Suprapubic skin (tissue), 4 donors: Measurements from ENCODE around the gene GRAMD1A. TPM values are rescaled to one million over a fixed set of nuclear protein-coding genes. Genes with fewer than 3 reads are reported as not detected.

Experiments used
- DNase-seq, 2 donors: peaks; one replicate each; pipeline ENCODE4 v3.0.0-alpha.2; 2019; ENCODE audit warnings: low spot score in 2 of 2
- H3K27ac ChIP-seq: fragments of 200-600 bp; sonication (generic); one replicate; pipeline ENCODE4 v1.5.1; 2019
- H3K27me3 ChIP-seq: fragments of 200-600 bp; sonication (generic); one replicate; pipeline ENCODE4 v1.5.1; 2019
- H3K36me3 ChIP-seq: fragments of 200-600 bp; sonication (generic); one replicate; pipeline ENCODE4 v1.5.1; 2019
- H3K4me1 ChIP-seq: fragments of 200-600 bp; sonication (generic); one replicate; pipeline ENCODE4 v1.5.1; 2019
- H3K4me3 ChIP-seq: fragments of 200-600 bp; sonication (generic); one replicate; pipeline ENCODE4 v1.5.1; 2019; ENCODE audit warnings: mild to moderate bottlenecking
- H3K9me3 ChIP-seq: fragments of 200-600 bp; sonication (generic); one replicate; pipeline ENCODE4 v1.5.1; 2019
- EP300 ChIP-seq: sonication (generic); formaldehyde crosslinking; IDR thresholded peaks from one replicate; pipeline ENCODE4 v1.6.1; 2017; ENCODE audit warnings: antibody characterized with exemption
- POLR2A ChIP-seq, 2 donors: fragments of 450-650 bp; IDR thresholded peaks; one replicate each; pipeline ENCODE4 v1.6.1; 2017; ENCODE audit warnings: antibody characterized with exemption in 2 of 2, mild to moderate bottlenecking in 2 of 2, moderate library complexity in 2 of 2
- POLR2AphosphoS5 ChIP-seq, 3 donors: sonication (generic); formaldehyde crosslinking; IDR thresholded peaks; one replicate each; pipeline ENCODE4 v1.6.1; 2017; ENCODE audit warnings: antibody characterized with exemption in 3 of 3
- WGBS: methylation state at CpG from one replicate; pipeline ENCODE4 v1.1.5; 2018; 5-methylcytosine and 5-hydroxymethylcytosine counted together
- total RNA-seq, 4 donors: library from RNA; depleted of rRNA; stranded (reverse); fragments of >200 nt; gene quantifications; one replicate each; pipeline ENCODE4 v1.1.0, GENCODE V29; 2016
- TF ChIP-seq, protein P1 (sequence below), 2 donors: fragments of 200-600 bp in 1 of 2; fragments of 450-650 bp in 1 of 2; sonication (generic) in 1 of 2; IDR thresholded peaks; one replicate each; pipeline ENCODE4 v1.5.1; 2016 to 2019; ENCODE audit warnings: antibody characterized with exemption in 2 of 2, mild to moderate bottlenecking in 1 of 2, moderate library complexity in 1 of 2

Gene GRAMD1A
- total RNA-seq, 4 donors from 2014 or later = 16.3 to 38.7 (median 20.8) TPM

DNA sequence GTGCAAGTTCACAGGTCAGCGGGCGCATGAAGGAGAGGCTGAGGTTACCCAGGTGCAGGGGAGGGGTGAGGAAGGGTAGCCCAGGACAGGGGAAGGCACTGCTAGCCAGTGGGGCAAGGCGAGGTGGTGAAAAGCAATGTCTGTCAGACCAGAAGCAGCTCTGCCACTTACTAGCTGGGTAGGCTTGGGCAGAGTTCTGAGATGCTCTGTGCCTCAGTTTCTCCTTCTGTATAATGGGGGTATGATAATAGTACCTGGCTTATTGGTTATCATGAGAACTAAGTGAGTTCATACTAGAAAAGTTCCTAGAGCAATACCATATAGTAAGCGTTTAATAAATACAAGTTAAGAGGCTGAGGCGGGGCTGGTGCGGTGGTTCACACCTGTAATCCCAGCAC lies 15.8 kb downstream of the GRAMD1A start:
- Histone ChIP-seq H3K36me3 (peaks cover 75% of the 10 kb centered on the region), H3K27ac (no peak overlapping the region), H3K4me1 (peaks cover 14% of the 10 kb centered on the region), H3K9me3 (no peaks in the 10 kb centered on the region), H3K27me3 (no peaks in the 10 kb centered on the region), H3K4me3 (no peak overlapping the region)
- no peak for DNase-seq
- TF ChIP-seq POLR2A (IDR thresholded peaks at IDR 0.05) (no peak), POLR2AphosphoS5 (IDR thresholded peaks at IDR 0.05) (no peak), EP300 (no peak)
- TF ChIP-seq, protein P1, sequence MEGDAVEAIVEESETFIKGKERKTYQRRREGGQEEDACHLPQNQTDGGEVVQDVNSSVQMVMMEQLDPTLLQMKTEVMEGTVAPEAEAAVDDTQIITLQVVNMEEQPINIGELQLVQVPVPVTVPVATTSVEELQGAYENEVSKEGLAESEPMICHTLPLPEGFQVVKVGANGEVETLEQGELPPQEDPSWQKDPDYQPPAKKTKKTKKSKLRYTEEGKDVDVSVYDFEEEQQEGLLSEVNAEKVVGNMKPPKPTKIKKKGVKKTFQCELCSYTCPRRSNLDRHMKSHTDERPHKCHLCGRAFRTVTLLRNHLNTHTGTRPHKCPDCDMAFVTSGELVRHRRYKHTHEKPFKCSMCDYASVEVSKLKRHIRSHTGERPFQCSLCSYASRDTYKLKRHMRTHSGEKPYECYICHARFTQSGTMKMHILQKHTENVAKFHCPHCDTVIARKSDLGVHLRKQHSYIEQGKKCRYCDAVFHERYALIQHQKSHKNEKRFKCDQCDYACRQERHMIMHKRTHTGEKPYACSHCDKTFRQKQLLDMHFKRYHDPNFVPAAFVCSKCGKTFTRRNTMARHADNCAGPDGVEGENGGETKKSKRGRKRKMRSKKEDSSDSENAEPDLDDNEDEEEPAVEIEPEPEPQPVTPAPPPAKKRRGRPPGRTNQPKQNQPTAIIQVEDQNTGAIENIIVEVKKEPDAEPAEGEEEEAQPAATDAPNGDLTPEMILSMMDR (IDR thresholded peaks at IDR 0.05) = no peak
- 99% methylated on average over 6 of the region's 6 CpGs for WGBS

DNA sequence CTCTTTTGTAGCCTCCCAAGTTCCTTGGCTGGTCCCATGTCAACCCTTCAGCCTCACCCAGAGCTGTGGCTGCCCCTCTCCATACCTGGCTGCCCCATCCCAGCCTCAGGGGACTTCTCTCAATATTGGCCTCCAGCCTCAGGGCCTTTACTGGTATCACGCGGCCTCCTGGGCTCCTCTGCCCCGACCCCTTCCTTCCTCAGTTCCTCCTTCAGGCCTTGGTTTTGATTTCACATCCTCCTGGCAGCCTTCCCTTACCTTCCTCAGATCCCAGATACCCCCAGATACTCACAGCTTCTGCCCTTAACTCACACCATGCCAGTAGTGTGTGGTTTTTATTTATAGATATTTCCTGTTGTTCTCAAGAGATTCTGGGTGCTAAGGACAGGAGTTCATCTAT lies 17.4 kb downstream of the GRAMD1A start:
- peaks cover 76% of the 10 kb centered on the region for H3K36me3 ChIP-seq
- peaks cover 11% of the 10 kb centered on the region for H3K4me1 ChIP-seq
- H3K4me3 ChIP-seq = no peak overlapping the region
- no peaks in the 10 kb centered on the region for H3K27me3 ChIP-seq
- no peak overlapping the region for H3K27ac ChIP-seq
- WGBS = 84% methylated on average over 3 of the region's 3 CpGs
- DNase-seq = peak in 1 of 2 donors; percentile 47
- H3K9me3 ChIP-seq = no peaks in the 10 kb centered on the region
- TF ChIP-seq, protein P1 (IDR thresholded peaks at IDR 0.05) = no peak
- TF ChIP-seq POLR2A (IDR thresholded peaks at IDR 0.05) (no peak), POLR2AphosphoS5 (IDR thresholded peaks at IDR 0.05) (no peak), EP300 (no peak)

DNA sequence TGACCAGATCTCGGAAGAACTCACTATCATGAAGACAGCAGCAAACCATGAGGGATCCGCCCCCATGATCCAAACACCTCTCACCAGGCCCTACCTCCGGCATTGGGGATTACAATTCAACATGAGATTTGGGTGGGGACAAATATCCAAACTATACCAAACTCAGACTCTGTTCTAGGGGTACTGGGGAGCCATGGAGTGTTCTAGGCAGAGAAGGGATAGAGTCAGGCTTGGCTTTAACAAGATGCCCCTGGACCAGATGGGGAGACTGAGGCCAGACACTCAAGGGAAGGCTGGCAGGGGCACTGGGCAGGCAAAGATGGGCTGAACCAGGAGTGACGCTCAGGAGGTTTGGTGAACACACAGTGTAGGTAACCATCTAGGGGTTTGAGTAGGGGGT lies 18.3 kb downstream of the GRAMD1A start:
- WGBS = 98% methylated on average over 4 of the region's 4 CpGs
- TF ChIP-seq EP300 = no peak
- TF ChIP-seq, protein P1 (IDR thresholded peaks at IDR 0.05) = no peak
- no peak for TF ChIP-seq POLR2A (IDR thresholded peaks at IDR 0.05)
- TF ChIP-seq POLR2AphosphoS5 (IDR thresholded peaks at IDR 0.05) = no peak
- Histone ChIP-seq H3K4me3 (no peak overlapping the region), H3K4me1 (peaks cover 3% of the 10 kb centered on the region), H3K9me3 (no peaks in the 10 kb centered on the region), H3K27me3 (no peaks in the 10 kb centered on the region), H3K36me3 (peaks cover 85% of the 10 kb centered on the region), H3K27ac (no peak overlapping the region)
- DNase-seq = no peak

DNA sequence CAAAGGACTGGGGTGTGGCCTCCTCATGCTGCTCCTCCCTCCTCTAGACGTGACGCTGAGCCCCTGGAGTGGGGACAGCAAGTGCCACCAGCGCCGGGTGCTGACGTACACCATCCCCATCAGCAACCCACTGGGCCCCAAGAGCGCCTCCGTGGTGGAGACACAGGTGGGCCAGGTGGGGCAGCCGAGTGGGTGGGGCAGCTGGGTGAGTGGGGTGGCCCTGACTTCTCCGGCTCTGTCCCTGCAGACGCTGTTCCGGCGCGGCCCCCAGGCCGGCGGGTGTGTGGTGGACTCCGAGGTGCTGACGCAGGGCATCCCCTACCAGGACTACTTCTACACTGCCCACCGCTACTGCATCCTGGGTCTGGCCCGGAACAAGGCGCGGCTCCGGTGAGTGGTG lies 19.0 kb downstream of the GRAMD1A start:
- Histone ChIP-seq H3K27me3 (no peaks in the 10 kb centered on the region), H3K27ac (no peak overlapping the region), H3K4me1 (no peaks in the 10 kb centered on the region), H3K4me3 (no peak overlapping the region), H3K36me3 (peaks cover 89% of the 10 kb centered on the region), H3K9me3 (no peaks in the 10 kb centered on the region)
- DNase-seq = no peak
- TF ChIP-seq POLR2AphosphoS5 (IDR thresholded peaks at IDR 0.05) (no peak), POLR2A (IDR thresholded peaks at IDR 0.05) (no peak), EP300 (no peak)
- TF ChIP-seq, protein P1 (IDR thresholded peaks at IDR 0.05) = no peak
- no CpG with 5 or more reads among the region's 22 CpGs for WGBS

DNA sequence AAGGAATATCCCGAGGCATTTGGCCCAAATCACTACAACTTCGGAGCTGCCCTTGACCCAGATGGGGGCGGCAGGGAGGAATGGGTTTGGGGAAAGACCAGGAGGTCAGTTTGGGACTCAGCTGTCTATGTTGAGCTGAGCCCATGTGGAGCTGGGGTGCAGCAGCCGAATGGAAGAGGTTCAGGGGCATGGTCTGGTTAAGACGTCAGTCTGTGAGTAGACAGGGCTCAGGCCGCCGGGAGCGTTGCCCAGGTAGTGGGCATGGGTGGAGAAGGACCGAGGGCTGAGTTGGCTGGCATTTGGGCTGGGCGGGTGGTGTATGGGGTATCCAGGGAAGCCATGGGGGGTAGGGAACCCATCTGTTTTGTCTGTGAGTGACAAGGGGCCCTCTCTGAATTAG lies 20.9 kb downstream of the GRAMD1A start:
- WGBS = 89% methylated on average over 10 of the region's 10 CpGs
- peaks cover 89% of the 10 kb centered on the region for H3K36me3 ChIP-seq
- H3K27ac ChIP-seq = no peak overlapping the region
- DNase-seq = no peak
- H3K9me3 ChIP-seq = no peaks in the 10 kb centered on the region
- TF ChIP-seq POLR2A (IDR thresholded peaks at IDR 0.05) (no peak), EP300 (no peak), POLR2AphosphoS5 (IDR thresholded peaks at IDR 0.05) (no peak)
- TF ChIP-seq, protein P1 (IDR thresholded peaks at IDR 0.05) = no peak
- no peak overlapping the region for H3K4me3 ChIP-seq
- H3K4me1 ChIP-seq = no peaks in the 10 kb centered on the region
- no peaks in the 10 kb centered on the region for H3K27me3 ChIP-seq
